AG08395 (cell line): ENCODE data around the gene ZNF529.

Source experiments
- DNase-seq: peaks from one replicate; pipeline ENCODE4 v3.0.0; 2012; ENCODE audit warnings: mixed read lengths, low spot score

ZNF529 gene

GRCh38 chr19:36508325-36508724 lies 64.8 kb downstream of the ZNF529 start:
- no peak for DNase-seq

GRCh38 chr19:36501973-36502372 lies 71.1 kb downstream of the ZNF529 start:
- DNase-seq: no peak

DNA sequence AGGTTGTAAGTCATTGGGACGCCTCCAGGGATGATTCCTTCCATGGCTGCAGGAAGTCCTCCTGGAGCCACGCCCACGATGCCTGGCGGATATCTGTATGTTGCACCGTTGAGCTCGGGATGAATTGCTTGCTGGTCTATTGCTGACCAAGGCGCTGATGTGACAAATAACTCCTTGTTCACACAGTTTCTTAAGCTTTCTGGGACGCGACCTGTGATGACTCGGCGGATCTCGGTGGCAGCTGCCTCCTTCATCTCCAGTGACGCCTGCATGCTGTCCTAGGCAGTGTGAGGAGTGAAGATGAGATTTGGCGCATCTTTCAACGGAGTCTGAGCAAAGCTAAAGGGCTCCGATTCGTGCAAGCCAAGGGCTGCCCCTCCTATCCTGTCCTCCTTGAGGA lies 76.1 kb downstream of the ZNF529 start:
- DNase-seq: no peak
